Measurements from ENCODE around the gene ALK.

The ALK gene

DNA sequence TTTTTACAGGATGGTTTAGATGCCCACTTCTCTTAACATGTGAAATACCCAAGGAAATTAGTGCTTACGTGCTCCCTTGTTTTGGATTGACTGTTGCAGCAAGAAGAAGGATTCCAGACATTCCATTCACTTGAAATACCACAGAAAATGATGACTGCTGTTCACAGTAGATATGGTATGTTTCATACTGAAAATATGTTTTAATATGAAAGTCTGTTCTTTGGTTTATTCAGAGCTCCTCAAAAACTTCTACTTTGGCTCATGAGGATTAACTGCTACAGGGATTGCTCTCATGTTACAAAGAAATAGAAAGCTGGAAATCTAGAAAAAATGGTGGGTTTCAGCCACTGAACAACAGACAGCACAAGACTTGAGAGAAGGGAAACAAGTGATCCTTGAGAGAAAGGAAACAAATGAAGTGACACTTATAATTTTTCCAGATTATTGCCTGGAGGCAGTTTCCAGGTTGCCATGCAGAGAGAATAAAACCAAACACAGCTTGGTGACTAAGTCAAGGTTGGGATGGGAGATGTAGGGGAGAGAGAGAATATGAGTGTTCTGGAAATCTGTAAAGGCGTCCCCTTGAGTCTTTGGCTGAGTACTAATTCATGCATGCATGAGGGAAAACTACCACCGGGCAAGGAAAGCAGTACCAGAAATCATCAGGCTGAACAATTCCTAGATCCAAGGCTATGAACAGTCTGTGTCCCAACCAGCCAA, 458.0 kb downstream of the ALK start:
- no peak for DNase-seq (ENCODE audit: extremely low read depth in 1 of 2, low read depth in 1 of 2)

DNA sequence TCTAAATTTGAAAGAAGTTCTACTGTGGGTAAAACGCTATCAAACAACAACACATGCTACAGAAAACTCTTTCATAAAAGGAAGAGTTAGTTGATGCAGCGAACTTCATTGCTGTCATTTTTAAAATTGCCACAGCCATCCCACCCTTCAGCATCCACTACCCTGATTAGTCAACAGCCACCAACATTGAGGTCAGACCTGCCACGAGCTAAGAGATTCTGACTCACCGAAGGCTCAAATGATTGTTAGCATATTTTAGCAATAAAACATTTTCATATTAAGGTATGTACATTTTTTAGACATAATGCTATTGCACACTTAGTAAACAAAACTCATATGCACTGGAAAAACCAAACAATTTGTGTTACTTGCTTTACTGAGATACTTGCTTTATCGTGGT, 459.1 kb downstream of the ALK start:
- peak in 1 of 2 donors; percentile 3 for DNase-seq (ENCODE audit: extremely low read depth in 1 of 2, low read depth in 1 of 2)

DNA sequence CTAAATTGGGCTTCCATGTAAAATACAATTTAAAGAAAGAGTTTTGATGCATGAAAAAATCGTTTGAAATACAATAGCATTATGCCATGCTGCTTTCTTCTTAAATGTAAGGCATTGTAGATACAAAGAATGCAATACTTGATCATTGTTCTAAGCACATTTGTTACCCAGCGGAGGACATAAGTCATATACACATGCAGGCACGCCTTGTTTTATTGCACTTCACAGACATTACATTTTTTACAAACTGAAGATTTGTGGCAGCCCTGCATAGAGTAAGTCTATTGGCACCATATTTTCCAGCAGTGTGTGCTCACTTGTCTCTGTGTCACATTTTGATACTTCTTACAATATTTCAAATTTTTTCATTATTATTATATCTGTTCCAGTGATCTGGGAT, 461.2 kb downstream of the ALK start:
- DNase-seq (ENCODE audit: extremely low read depth in 1 of 2, low read depth in 1 of 2), result no peak

DNA sequence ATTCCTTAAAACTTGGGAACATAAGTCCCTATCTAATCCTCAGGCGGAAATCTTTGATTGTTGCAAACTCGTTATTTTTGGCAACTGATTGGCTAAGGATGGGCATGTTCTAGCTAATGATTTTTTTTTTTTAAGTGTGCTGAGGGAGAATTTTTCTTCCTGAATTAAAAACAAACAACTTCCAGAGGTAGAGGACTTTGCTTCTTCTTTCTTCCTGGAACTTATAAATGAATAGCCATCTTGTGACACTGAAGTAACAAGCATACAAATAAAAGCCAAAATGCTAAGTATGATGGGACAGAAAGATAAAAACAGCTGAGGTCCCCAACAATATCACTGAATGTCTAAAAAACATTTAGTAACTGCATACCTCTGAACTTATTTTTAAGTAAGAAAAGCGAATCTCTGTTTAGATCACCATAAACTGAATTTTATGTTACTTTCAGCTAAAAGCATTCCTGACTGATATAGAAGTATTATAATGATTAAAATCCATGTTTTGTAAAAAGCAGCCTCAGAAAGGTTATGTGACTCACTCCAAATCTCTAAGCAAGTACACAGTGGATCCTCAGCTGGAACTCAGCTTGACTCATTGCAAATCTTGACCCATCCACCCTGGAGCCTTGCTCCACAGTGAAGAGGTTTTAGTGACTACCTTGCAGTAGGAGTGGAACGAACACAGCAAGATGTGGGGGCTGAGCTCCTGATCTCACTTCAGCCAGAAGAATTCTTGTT, 461.8 kb downstream of the ALK start:
- DNase-seq (ENCODE audit: extremely low read depth in 1 of 2, low read depth in 1 of 2), result no peak

DNA sequence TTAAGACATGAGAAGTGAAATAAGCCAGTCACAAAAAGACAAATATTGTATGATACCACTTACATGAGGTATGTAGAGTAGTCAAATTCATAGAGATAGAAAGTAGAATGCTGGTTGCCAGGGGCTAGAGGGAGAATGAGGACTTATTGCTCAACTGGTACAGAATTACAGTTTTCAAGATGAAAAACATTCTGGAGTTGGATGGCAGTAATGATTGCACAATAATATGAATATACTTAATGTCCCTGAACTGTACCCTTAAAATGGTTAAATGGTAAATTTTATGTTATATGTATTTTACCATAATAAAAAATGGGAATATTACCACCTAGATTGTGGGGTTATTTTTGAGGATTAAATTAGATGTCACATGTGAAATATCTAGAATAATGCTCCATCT, 465.0 kb downstream of the ALK start:
- no peak for DNase-seq (ENCODE audit: extremely low read depth in 1 of 2, low read depth in 1 of 2)

DNA sequence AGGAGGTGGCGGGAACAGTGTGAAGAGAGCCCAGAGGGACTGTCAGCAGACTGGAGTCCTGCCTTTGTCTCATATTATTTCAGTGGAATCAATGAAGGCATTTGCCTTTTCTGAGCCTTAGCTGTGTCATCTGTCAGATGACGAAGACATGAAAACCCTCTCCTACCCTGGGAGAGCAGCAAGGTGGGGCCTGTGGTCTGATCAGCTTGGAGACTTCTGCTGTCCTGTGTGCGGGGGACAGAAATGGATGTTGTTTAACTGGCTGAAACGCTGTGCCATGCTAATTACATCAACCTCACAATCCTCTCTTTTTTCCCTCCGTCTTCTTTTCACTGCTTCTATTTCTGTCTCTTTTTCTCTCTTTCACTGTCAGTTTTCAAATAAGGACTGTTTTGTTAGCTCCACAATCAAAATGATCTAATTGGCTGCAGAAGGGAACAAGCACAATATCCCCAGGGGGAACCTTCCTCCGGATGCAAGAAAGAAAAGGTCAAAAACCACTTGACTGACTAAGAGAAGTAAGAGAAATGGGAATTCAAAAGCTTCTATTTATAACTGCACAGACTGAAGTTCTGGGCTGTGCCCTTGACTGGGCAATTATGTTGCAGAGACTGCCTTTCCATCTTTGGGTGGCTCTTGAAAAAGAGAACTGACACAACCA, 466.1 kb downstream of the ALK start:
- no peak for DNase-seq (ENCODE audit: extremely low read depth in 1 of 2, low read depth in 1 of 2)

DNA sequence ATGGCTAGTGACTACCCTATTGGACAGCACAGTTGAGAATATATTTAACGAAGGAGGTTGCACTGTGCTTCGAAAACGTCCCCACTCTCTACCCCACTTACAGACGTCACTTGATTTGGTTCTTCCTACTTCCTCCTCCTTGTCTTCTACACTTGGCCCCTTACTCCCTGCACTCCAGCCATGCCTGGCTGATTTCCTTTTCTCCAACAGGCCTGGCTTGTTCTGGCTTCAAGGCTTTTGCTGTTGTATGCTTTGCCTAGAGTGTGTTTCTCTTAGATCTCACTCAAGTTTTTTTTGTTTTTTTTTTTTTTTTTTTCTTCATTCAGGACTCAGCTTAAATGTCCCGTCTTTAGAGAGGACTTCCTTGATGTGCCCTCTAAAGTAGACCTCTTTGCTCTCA, 469.4 kb downstream of the ALK start:
- no peak for DNase-seq (ENCODE audit: extremely low read depth in 1 of 2, low read depth in 1 of 2)

DNA sequence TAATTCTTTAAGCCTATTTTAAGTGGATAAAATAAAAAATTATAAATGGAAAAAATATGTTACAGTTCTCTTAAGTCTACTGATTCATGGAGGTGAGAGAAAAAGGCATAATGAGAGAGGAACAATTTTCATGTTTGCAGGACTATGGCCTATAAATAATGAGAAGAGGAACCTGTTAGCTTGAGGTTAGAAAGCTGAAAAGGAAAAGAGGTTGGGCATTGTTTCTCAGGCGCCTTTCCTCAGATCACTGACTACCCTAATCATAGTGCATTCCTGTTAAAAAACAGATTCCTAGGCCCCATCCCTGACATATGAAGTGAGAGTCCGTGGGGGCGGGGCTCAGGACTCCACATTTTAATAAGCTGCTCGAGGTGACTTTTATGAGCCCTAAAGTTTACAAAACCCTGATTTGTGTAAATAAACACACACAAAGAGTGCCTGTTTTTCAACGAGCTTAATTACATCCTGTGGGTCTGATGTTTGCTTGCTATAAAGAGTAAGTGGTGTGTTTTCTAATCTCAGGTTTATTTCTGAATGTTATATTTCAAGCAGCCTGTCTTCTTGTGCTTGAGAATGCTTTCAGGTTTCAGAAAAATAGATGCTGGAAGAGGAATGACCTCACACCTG, 470.7 kb downstream of the ALK start:
- no peak for DNase-seq (ENCODE audit: extremely low read depth in 1 of 2, low read depth in 1 of 2)

DNA sequence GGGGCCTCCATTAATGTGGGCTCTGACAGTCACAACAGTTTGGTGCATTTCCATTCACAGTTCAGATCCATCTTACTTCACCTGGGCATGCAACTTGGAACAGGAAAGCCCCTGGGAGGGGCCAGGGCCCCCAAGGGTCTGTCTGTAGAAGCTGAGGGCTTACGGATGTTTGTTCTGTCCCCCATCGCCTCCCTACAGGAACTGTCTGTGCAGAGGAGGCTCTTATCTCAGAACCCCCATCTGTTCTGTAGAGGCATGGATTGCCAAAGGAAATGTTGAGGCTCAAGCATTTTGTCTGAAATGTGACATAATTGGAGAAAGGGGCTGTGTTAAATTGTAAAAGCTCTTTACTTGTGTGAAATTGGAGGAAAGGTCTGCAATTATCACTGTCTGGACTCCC, 471.9 kb downstream of the ALK start:
- no peak for DNase-seq (ENCODE audit: extremely low read depth in 1 of 2, low read depth in 1 of 2)

DNA sequence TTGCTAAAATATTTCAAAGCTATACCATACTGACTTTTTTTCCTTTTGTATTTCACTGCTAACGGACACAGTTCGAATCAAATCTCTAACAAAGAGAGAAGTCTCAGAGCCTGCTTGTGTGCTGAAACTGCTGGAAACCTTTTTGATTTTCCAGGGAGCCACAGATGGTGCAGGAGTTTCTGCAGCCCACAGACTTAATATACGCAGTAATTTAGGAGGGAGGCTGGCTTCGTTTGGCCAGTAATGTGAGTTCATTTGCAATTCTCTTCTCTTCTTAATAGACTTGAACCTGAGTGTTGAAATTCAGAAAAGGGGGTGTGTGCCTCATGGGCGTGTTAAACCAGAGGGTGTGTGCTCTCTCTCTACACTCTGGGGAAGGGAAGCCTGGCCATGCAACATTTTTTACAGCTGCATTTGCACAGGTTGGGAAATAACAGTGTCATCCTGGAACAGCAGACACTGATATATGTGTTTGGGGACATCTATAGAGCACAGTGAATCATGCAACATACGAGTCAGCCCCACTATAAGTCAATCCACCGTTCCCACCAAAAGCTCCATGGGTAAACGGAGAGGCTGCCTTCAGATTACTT, 473.2 kb downstream of the ALK start:
- DNase-seq (ENCODE audit: extremely low read depth in 1 of 2, low read depth in 1 of 2), result no peak

DNA sequence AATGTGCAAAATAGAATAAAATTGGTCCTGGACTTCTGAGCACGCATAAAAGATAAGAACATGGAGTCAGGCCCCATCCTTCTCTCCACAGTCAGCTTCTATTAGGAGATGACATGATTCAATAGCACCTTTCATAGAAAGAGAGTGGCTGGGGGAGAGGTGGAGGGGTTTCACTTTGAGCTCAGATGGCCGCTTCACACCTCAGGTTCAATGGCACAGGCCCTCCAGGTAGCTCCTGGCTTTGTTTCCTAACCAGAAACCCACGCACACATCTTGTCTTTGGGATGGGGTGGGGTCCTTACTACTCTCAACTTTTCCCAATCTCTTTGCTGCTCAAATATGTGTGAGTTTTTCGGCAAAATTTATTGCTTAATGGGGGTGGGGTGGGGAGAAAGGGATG, 473.9 kb downstream of the ALK start:
- DNase-seq (ENCODE audit: extremely low read depth in 1 of 2, low read depth in 1 of 2), result no peak

DNA sequence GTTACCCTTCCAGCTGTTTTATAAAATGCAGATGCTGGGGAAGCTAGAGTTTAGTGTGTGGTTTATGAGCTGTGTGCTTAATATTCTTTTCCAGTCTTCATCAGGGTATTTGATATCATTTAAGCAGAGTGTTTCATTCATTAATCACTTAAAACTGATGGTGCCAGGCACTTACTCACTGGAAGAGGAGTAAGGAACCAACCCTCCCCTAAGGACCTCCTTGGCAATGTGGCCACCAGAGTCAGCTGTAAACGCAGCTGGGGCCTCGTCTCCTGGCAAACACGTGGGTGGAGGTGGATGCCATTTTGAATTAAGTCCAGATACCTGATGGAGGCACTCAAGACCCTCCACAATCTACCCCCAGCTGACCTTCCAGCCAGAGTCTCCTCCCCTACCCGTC, 474.5 kb downstream of the ALK start:
- DNase-seq (ENCODE audit: extremely low read depth in 1 of 2, low read depth in 1 of 2), result no peak

DNA sequence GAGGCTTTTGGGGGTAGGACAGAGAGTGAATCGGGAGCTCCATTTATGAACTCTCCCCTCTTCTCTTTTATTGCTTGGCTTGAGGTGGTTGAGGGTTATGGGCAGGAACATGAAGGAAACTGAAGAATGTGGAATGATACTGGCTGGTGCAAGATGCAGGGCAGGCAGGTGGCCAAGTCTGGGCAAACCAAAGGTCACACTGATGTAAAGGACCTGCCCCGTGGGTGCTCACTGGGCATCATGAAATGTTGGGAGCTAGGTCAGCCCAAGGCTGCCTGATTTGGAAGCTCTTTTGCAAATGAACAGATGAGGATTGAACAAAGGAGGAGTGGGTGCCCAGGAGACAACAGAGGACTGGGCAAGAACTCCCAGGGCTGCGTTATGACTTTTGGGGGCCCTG, 477.2 kb downstream of the ALK start:
- no peak for DNase-seq (ENCODE audit: extremely low read depth in 1 of 2, low read depth in 1 of 2)

DNA sequence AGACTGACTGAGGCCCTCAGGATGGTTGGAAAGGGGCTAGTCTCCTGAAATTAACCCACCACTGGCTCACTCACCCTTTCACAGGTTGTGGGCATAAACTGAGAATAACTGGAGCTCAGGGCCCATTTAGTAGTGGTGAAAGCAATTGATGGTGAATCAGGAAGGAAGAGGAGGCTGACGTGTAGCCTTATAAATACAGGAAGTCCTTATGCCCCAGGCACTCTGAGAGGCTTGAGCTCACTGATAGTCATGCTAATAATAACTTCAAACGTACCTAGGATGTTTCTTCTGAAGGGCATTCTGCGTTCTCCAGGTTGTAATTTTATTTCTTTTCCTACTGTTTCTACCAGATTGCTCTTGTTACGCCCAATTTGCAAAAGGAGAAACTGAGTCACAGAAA, 477.8 kb downstream of the ALK start:
- DNase-seq (ENCODE audit: extremely low read depth in 1 of 2, low read depth in 1 of 2), result no peak

DNA sequence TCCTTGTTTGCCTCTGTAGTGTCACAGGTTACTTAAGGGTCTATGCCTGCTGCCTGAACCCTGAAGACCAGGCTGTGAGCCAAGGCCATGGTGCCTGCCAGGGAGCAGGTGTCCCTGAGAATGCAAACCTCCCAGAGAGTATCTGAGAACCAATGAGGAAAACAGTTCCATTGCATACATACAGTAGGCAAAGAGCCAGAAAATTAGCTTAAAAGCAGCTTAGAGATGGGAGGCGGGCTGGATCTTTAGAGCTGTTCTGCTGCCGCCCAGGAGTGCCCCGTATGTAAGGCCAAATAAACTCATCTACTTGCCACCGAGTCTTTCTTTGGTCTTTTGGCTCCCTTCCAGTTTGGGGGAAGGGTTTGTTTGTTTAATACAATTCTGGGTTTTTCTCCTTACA, 478.2 kb downstream of the ALK start:
- DNase-seq (ENCODE audit: extremely low read depth in 1 of 2, low read depth in 1 of 2), result no peak

DNA sequence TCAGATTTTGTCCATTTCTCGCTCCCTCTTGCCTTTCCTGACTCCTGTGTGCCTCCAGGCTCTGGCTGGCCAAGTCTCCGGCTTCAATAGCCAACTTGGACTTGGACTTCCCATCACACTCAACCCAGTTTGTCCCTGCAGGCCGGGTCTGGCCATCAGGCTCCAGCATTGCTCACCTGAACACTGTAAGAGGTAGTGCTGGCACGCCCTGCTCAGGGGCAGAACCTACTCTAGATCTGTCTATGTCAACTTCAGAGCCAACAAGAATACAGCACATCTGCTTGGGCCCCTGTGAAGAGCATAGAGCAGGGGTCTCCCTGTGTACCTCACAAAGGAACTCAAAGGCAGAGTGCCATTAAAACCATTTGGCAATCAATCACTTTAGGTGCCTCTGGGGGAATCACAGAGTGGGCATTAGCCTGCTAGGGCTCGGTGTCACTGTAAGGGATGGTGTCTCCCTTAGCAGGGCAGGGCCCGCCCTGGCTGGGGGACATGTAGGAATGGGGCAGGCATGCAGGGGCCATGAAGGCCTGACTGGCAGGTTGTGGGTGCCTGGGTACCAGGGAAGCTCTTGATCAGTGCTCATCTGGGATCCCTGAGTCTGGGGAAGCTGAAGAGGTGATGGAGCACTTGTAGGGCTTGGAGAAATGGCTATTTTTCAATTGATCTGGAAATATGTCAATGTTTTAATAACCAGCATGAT, 480.3 kb downstream of the ALK start:
- no peak for DNase-seq (ENCODE audit: extremely low read depth in 1 of 2, low read depth in 1 of 2)

DNA sequence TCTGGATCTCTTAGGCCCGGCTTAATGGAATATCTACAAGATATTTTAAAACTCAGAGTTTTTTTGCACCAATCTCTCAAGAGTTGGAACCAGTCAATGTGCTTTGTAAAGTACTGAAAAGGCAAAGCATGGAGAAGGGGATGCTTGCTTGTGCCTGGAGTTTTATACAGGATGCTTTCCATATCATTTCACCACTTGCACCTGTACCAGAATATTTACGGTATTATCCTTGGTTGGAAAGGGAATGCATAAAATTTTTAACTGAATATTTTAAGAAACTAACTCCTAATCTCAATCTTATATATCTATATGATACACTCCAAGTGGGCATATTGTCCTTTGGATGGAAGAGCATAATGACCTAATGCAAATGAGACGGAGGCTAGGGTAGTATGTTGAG, 487.5 kb downstream of the ALK start:
- no peak for DNase-seq (ENCODE audit: extremely low read depth in 1 of 2, low read depth in 1 of 2)

DNA sequence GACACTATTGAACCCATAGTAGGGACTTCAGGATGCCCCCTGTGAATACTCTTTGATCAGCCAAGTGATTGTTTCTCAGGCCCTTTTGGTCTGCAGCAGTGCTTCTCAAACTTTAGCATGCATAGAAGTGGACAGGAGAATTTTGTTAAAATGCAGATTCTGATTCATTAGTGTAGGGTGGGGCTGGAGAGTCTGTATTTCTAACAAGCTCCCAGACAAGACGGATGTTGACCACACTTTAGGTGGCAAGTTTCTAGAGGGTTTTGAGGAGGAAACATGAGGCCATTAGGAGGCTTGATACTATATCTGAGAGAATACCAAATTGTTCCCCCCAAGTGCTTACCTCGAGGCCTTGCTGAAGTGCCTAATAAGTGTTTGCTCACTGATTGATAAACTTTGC, 488.3 kb downstream of the ALK start:
- no peak for DNase-seq (ENCODE audit: extremely low read depth in 1 of 2, low read depth in 1 of 2)

DNA sequence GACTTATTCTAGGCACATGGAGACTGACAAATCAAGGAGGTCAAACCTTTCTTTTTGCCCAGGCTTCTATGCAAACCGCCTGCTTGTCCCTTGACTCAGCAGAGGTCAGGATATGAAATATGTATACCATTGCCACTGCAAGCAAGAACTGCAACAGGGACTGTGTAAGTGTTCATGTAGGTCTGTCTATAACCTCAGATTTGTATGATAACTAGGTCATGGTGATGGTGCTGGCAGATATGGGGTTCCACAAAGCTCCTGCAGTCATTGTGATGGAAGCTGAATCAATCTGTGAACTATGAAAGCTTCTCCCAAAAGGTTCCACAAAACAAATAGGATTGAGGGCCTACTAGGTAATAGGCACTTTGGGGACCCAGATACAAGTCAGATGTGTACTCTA, 489.9 kb downstream of the ALK start:
- DNase-seq (ENCODE audit: extremely low read depth in 1 of 2, low read depth in 1 of 2), result no peak

DNA sequence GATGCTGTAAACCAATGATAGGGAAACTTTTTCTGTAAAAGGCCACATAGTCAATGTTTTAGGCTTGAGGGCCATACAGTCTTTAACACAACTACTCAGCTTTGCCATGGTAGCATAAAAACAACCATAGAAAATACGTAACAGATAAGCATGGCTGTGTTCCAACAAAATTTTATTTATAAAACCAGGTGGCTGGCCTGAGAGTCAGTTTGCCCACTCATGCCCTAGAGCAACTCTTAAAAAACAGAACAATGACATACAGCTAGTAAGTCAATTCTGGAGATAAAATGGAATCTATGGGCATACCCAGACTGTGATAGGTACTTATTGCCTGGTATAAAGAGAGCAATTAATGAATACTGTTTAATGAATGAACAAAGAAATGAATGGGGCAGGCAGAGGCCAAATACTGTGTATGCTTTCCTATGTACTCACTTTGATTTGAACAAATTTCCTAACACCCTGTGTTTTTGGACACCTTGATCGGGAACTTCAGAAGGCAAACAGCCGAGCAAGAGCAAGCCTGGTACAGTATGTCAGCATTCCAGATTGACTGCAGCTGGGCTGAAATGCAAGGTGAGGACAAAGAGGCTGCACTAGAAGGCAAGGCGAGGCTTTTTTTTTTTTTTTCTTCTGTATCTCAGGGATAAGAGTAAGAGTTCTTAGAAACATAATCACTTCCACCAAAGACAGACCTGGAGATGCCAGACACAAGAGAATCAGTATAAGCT, 490.8 kb downstream of the ALK start:
- no peak for DNase-seq (ENCODE audit: extremely low read depth in 1 of 2, low read depth in 1 of 2)

All from stimulated activated CD8-positive, alpha-beta memory T cell treated with anti-CD3 and anti-CD28 coated beads, Interleukin-7, amount 100 ng/mL, for 48 hours (primary cell).